ENCODE measurements around the gene RAB4A.

RAB4A gene

GRCh38 chr1:229340496-229340895, 69.6 kb downstream of the RAB4A start:
- no peak for DNase-seq

GRCh38 chr1:229341774-229342655, 71.1 kb downstream of the RAB4A start:
- DNase-seq: peak; percentile 85 to 86

- DNase-seq: peak; percentile 35 to 68
Measured at GRCh38 chr1:229342656-229343569, 72.0 kb downstream of the RAB4A start, which contains the start of gene CCSAP. CCSAP (minus strand) TSS chr1:229343047; CDS start chr1:229342465, 582 bp downstream.

DNA sequence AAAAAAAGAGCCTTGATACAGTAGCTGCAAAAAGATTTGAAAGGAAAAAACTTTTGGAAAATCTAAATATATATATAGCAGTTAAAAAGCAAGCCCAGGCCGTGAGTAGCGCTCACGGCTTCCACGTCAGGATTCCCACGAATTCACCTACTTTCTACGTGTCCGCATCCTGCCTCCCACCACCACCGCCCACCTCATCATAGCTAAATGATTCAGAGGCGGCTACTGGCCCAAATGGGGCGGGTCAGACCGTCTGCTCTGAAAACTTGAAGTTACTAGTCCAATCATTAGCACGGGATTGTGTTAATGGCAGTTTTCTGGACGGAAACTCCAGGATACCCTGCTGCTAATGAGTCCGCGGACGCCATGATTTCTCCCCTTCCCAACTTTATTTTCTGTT, 73.2 kb downstream of the RAB4A start:
- DNase-seq: peak; percentile 25 to 61

- DNase-seq: no peak
Measured at GRCh38 chr1:229344937-229345684, 74.2 kb downstream of the RAB4A start.

DNA sequence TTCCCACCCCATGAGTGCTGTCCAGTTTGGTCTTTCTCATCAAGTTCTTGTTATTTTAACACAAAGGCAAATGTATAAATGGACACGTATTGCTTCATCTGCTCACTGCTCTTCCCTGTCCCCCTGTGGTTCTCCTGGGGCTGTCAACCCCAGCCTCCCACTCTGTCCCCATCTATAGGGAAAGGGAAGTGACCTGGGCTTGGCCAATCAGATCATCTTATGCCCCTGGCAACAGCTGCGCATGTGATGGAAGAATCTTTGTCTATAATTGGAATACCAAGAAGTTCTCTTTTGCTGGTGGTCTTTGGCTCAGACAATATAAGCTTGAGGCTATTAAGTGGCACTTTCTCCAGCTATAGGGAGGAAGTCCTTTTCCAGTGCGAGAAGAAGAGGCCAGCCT, 76.6 kb downstream of the RAB4A start:
- DNase-seq: peak; percentile 83 to 89

GRCh38 chr1:229349463-229350385, 78.8 kb downstream of the RAB4A start:
- DNase-seq: no peak

GRCh38 chr1:229352975-229353374, 82.1 kb downstream of the RAB4A start:
- no peak for DNase-seq

GRCh38 chr1:229354226-229354625, 83.3 kb downstream of the RAB4A start:
- DNase-seq: no peak
